PC-3 (cell line): ENCODE data around the gene STEAP1B.

ENCODE experiments used
- CTCF ChIP-seq: fragments of 300-600 bp; sonication (generic); conservative IDR thresholded peaks from 2 replicates; pipeline ENCODE4 v1.5.1; 2017; ENCODE audit warnings: antibody characterized with exemption, low read depth, mild to moderate bottlenecking, low read length
- EZH2 ChIP-seq: fragments of 300-600 bp; sonication (generic); IDR thresholded peaks from one replicate; pipeline ENCODE4 v1.6.1; 2017; ENCODE audit warnings: antibody characterized with exemption, mild to moderate bottlenecking, low read length; ENCODE audit not compliant: unreplicated experiment

- TF ChIP-seq CTCF: no peak
- no peak for TF ChIP-seq EZH2
Measured at GRCh38 chr7:22417349-22417748, 82.6 kb downstream of the STEAP1B start.
